Stimulated activated CD4-positive, alpha-beta T cell treated with anti-CD3 and anti-CD28 coated beads, TNF-alpha, amount 100 ng/mL, for 1 hour (primary cell): ENCODE results near the gene CRTC2.
"Not testable (repeated sequence)": the region's sequence is repeated elsewhere in the genome, so short reads cannot be mapped to it uniquely, and the experiment has no call there.

ENCODE experiments used
- DNase-seq, 3 donors: peaks; one replicate each; pipeline ENCODE4 v3.0.0-alpha.2; 2020; ENCODE audit warnings: low read depth in 3 of 3, low spot score in 1 of 3

Gene CRTC2

GRCh38 chr1:153958111-153958960, at the start of gene CRTC2:
Gene CRTC2 (minus strand): TSS chr1:153958612. CDS start chr1:153958497, 115 bp downstream.
- DNase-seq, result peak; percentile 90 to 92 (median 91)

- DNase-seq, result no peak
These were observed 47.7 kb upstream of the CRTC2 start for GRCh38 chr1:154006136-154006535.

- no peak for DNase-seq
These were observed 42.0 kb upstream of the CRTC2 start for GRCh38 chr1:154000420-154000819.

GRCh38 chr1:153996882-153997281, 38.5 kb upstream of the CRTC2 start:
- not testable (repeated sequence) for DNase-seq

GRCh38 chr1:153995640-153996039, 37.2 kb upstream of the CRTC2 start:
- DNase-seq, result no peak

- DNase-seq, result no peak
These were observed 36.8 kb upstream of the CRTC2 start for GRCh38 chr1:153995202-153995601.

- DNase-seq, result no peak
These were observed 33.4 kb upstream of the CRTC2 start for GRCh38 chr1:153991806-153992205.

- DNase-seq, result no peak
These were observed 32.8 kb upstream of the CRTC2 start for GRCh38 chr1:153991151-153991630.

GRCh38 chr1:153990468-153991150, 32.2 kb upstream of the CRTC2 start, which contains the start of gene RPS27:
Gene RPS27 (plus strand): TSS chr1:153990762. CDS start chr1:153990797, 35 bp downstream.
- peak; percentile 63 to 84 (median 78) for DNase-seq

- DNase-seq, result no peak
These were observed 29.2 kb upstream of the CRTC2 start for GRCh38 chr1:153987621-153988020.

- DNase-seq, result no peak
These were observed 27.7 kb upstream of the CRTC2 start, which contains the start of gene RAB13 for GRCh38 chr1:153985941-153986761. Gene RAB13 (minus strand): TSS chr1:153986339. CDS start chr1:153986236, 103 bp downstream.

GRCh38 chr1:153985341-153985912, 27.0 kb upstream of the CRTC2 start:
- DNase-seq, result peak in 1 of 3 donors; percentile 41

- no peak for DNase-seq
These were observed 25.9 kb upstream of the CRTC2 start for GRCh38 chr1:153984123-153984894.

- DNase-seq, result not testable (repeated sequence)
These were observed 23.3 kb upstream of the CRTC2 start for GRCh38 chr1:153981735-153982134.

- DNase-seq, result not testable (repeated sequence)
These were observed 20.7 kb upstream of the CRTC2 start for GRCh38 chr1:153979091-153979490.

- DNase-seq, result no peak
These were observed 20.0 kb upstream of the CRTC2 start for GRCh38 chr1:153978274-153978909.

- peak; percentile 55 to 70 (median 61) for DNase-seq
These were observed 19.1 kb upstream of the CRTC2 start, which contains the start of gene JTB for GRCh38 chr1:153977250-153978240. Gene JTB (minus strand): TSS chr1:153977674. CDS start chr1:153977252, 422 bp downstream.

GRCh38 chr1:153976819-153977249, 18.4 kb upstream of the CRTC2 start:
- no peak for DNase-seq
